ENCODE results near the gene VRK2. TPM values are rescaled to one million over a fixed set of nuclear protein-coding genes. Genes with fewer than 3 reads are reported as not detected.

VRK2 gene
- total and polyA plus RNA-seq, 10 donors, result 7.4 to 25.4 (median 22.7) TPM

- TF ChIP-seq POLR2A (IDR thresholded peaks at IDR 0.05) (no peak), CTCF (IDR thresholded peaks at IDR 0.05 in 8 of 11, conservative IDR thresholded peaks at IDR 0.05 in 3 of 11) (no peak), POLR2AphosphoS5 (IDR thresholded peaks at IDR 0.05) (no peak)
- Histone ChIP-seq H3K27ac (peak overlapping the region in 7 of 8 donors; percentile 44 to 80 (median 67)), H3K27me3 (replicated peaks in 1 of 7) (no peaks in the 10 kb centered on the region), H3K36me3 (no peaks in the 10 kb centered on the region), H3K4me3 (peak overlapping the region in 2 of 8 donors; percentile 1 to 47), H3K9me3 (no peaks in the 10 kb centered on the region), H3K4me1 (peaks cover 0 to 39% (median 15%) of the 10 kb centered on the region in 6 donors)
- intact Hi-C loops (cut with DNase I; ENCODE audit: low total_unique reads), result no loop called here
- DNase-seq, result no peak
- WGBS, 5 donors, result 4 to 13% (median 10%) methylated on average over 1 of the region's 1 CpG
Observed at GRCh38 chr2:58039170-58039611, 7.4 kb upstream of the VRK2 start.

- Histone ChIP-seq H3K9me3 (no peaks in the 10 kb centered on the region), H3K27ac (no peak overlapping the region), H3K27me3 (replicated peaks in 1 of 7) (no peaks in the 10 kb centered on the region), H3K4me1 (peaks cover 10 to 55% (median 37%) of the 10 kb centered on the region in 6 donors), H3K4me3 (no peak overlapping the region), H3K36me3 (no peaks in the 10 kb centered on the region)
- intact Hi-C loops (cut with DNase I; ENCODE audit: low total_unique reads), result no loop called here
- WGBS, 5 donors, result 31 to 44% (median 42%) methylated on average over 2 of the region's 2 CpGs
- no peak for DNase-seq
- TF ChIP-seq CTCF (IDR thresholded peaks at IDR 0.05 in 8 of 11, conservative IDR thresholded peaks at IDR 0.05 in 3 of 11), result no peak
Observed at GRCh38 chr2:58042486-58042970, 4.1 kb upstream of the VRK2 start.

GRCh38 chr2:58044145-58044544 is 2.5 kb upstream of the VRK2 start:
- DNase-seq, result no peak
- Histone ChIP-seq H3K36me3 (peaks cover 0 to 3% (median 0%) of the 10 kb centered on the region in 6 donors), H3K27ac (peak overlapping the region in 2 of 8 donors; percentile 98 to 99), H3K9me3 (no peaks in the 10 kb centered on the region), H3K4me1 (peaks cover 18 to 62% (median 42%) of the 10 kb centered on the region in 6 donors), H3K4me3 (no peak overlapping the region), H3K27me3 (replicated peaks in 1 of 7) (no peaks in the 10 kb centered on the region)
- TF ChIP-seq CTCF (IDR thresholded peaks at IDR 0.05 in 8 of 11, conservative IDR thresholded peaks at IDR 0.05 in 3 of 11) (no peak), POLR2AphosphoS5 (IDR thresholded peaks at IDR 0.05) (no peak), POLR2A (IDR thresholded peaks at IDR 0.05) (no peak)
- WGBS, 5 donors, result 76 to 95% (median 92%) methylated on average over 3 of the region's 3 CpGs
- intact Hi-C loops (cut with DNase I; ENCODE audit: low total_unique reads), result no loop called here

GRCh38 chr2:58045580-58046334 is 849 bp upstream of the VRK2 start:
- no peaks in the 10 kb centered on the region for H3K9me3 ChIP-seq
- peak overlapping the region; percentile 44 to 79 (median 62) for H3K4me3 ChIP-seq
- TF ChIP-seq POLR2AphosphoS5 (IDR thresholded peaks at IDR 0.05) (no peak), CTCF (IDR thresholded peaks at IDR 0.05 in 8 of 11, conservative IDR thresholded peaks at IDR 0.05 in 3 of 11) (no peak), POLR2A (IDR thresholded peaks at IDR 0.05) (no peak)
- no peaks in the 10 kb centered on the region for H3K27me3 ChIP-seq (replicated peaks in 1 of 7)
- WGBS, 5 donors, result 57 to 70% (median 66%) methylated on average over 17 of the region's 17 CpGs
- peaks cover 18 to 61% (median 39%) of the 10 kb centered on the region in 6 donors for H3K4me1 ChIP-seq
- peaks cover 0 to 19% (median 4%) of the 10 kb centered on the region in 6 donors for H3K36me3 ChIP-seq
- intact Hi-C loops (cut with DNase I; ENCODE audit: low total_unique reads), result no loop called here
- peak; percentile 76 for DNase-seq
- H3K27ac ChIP-seq, result peak overlapping the region; percentile 95 to 99 (median 98)

Measured in spleen (tissue), 11 donors.